A549 treated with ZK216348 at 1 μM for 4 hours (cell line): ENCODE data around the gene ELF4. TPM values are rescaled to one million over a fixed set of nuclear protein-coding genes. Genes with fewer than 3 reads are reported as not detected.

ENCODE experiments used
- total RNA-seq: library from RNA; stranded (reverse); fragments of 200-300 nt; extraction: Qiagen RNA extraction; gene quantifications from 5 replicates; pipeline ENCODE4 v1.2.3, GENCODE V29; 2022; ENCODE audit warnings: low read depth

The ELF4 gene
- 25.9 to 33.4 TPM (median 28.5 TPM) in 5 replicates for total RNA-seq

DNA sequence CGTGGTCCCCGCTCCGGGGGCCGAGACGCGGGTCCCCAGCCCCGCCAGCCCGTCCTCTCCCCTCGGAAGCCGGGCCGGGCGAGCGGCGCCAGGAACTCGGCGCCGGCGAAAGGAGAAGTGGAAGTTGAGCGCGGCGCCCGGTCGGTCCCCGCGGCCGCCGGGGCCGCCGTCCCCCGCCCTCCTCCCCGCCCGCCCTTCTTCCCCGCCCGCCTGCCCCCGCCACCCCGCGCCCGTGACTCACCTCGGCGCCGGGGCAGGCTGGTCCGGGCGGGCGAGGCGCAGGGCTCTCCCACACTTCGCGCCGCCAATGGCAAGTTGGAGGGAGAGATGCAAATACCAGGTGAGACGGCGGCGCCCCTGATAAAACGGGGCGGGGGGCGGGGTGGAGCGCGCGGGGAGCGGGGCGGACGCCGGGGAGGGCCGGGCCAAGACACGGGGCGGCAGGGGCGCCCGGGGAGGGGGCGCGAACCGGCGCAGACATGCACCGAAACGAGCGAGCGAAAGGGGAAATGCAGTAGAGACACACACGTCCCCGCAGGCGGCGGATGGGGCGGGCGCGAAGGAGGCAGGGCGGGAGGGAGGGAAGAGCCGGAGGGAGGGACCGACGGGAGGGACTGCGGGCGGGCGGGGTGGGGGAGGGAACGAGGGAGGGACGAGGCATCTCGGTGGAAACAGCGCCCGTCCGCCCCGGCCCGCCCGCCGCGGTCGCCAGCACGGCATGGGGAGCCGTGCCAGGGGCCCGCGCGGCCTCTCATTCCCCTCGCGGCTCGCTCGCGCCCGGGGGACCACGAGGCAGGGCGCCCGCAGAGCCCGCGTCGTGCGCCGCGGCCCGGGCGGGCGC, at the start of gene ELF4:
TSS of gene ELF4 (minus strand) at position 119 of the 841 bp plus-strand sequence. CDS start 29,167 bp downstream, outside the sequence.

Other genes starting within 250 kb of the ELF4 start
- 40.6 to 60.2 TPM (median 44.1 TPM) in 5 replicates for gene UTP14A, start 204.3 kb downstream of the ELF4 start, total RNA-seq
- 7.3 to 13.1 TPM (median 9.6 TPM) in 5 replicates for gene BCORL1, start 127.9 kb downstream of the ELF4 start, total RNA-seq
- gene AIFM1, start 55.3 kb upstream of the ELF4 start, total RNA-seq: 66.3 to 76.8 TPM (median 70.8 TPM) in 5 replicates
- 0.19 to 0.66 TPM (median 0.23 TPM) in 4 of 5 replicates, not detected in the other for gene RAB33A, start 61.5 kb upstream of the ELF4 start, total RNA-seq
- 2.3 to 3.7 TPM (median 2.7 TPM) in 5 replicates for gene ZNF280C, start 158.4 kb upstream of the ELF4 start, total RNA-seq
- 16.3 to 23.2 TPM (median 18.7 TPM) in 5 replicates for gene SLC25A14, start 229.4 kb upstream of the ELF4 start, total RNA-seq